Ectodermal cell (in vitro differentiated cells): ENCODE results near the gene DAD1.

Source experiments
- H3K27ac ChIP-seq: 2 replicates; pipeline ENCODE4 v1.7.0; 2013; ENCODE audit warnings: mild to moderate bottlenecking, low read depth, low read length; ENCODE audit not compliant: insufficient read depth, poor library complexity, severe bottlenecking
- H3K27me3 ChIP-seq: 2 replicates; pipeline ENCODE4 v1.7.0; 2013; ENCODE audit warnings: mild to moderate bottlenecking, low read length; ENCODE audit not compliant: insufficient read depth, control insufficient read depth, poor library complexity, severe bottlenecking
- H3K36me3 ChIP-seq: one replicate; pipeline ENCODE4 v1.7.0; 2013; ENCODE audit warnings: low read length; ENCODE audit not compliant: control insufficient read depth, insufficient read depth
- H3K4me1 ChIP-seq: one replicate; pipeline ENCODE4 v1.7.0; 2013; ENCODE audit warnings: low read length; ENCODE audit not compliant: control insufficient read depth, insufficient read depth
- H3K4me3 ChIP-seq: 2 replicates; pipeline ENCODE4 v1.7.0; 2013; ENCODE audit warnings: low read depth, low read length, control low read depth; ENCODE audit not compliant: insufficient read depth
- H3K9me3 ChIP-seq: 2 replicates; pipeline ENCODE4 v1.7.0; 2013; ENCODE audit warnings: mild to moderate bottlenecking, low read length, moderate library complexity; ENCODE audit not compliant: control insufficient read depth
- WGBS, 2 experiments: methylation state at CpG; one replicate each; pipeline ENCODE4 v1.1.7; 2013; ENCODE audit warnings: missing lambda C conversion rate in 2 of 2; 5-methylcytosine and 5-hydroxymethylcytosine counted together

The DAD1 gene

GRCh38 chr14:22531451-22532344 lies 57.3 kb downstream of the DAD1 start:
- WGBS, 2 experiments: 91 to 96% methylated on average over 5 of the region's 5 CpGs
- Histone ChIP-seq H3K27ac (no peak overlapping the region), H3K27me3 (no peaks in the 10 kb centered on the region), H3K9me3 (no peaks in the 10 kb centered on the region), H3K36me3 (no peaks in the 10 kb centered on the region), H3K4me1 (no peaks in the 10 kb centered on the region), H3K4me3 (no peak overlapping the region)

- Histone ChIP-seq H3K4me1 (no peaks in the 10 kb centered on the region), H3K4me3 (no peak overlapping the region), H3K27me3 (no peaks in the 10 kb centered on the region), H3K36me3 (no peaks in the 10 kb centered on the region), H3K9me3 (no peaks in the 10 kb centered on the region), H3K27ac (no peak overlapping the region)
- 96 to 100% methylated on average over 1 of the region's 1 CpG for WGBS, 2 experiments
Measured at GRCh38 chr14:22530127-22530526, 58.9 kb downstream of the DAD1 start.

- no peaks in the 10 kb centered on the region for H3K4me1 ChIP-seq
- no peak overlapping the region for H3K27ac ChIP-seq
- no peak overlapping the region for H3K4me3 ChIP-seq
- WGBS, 2 experiments: 92 to 100% methylated on average over 1 of the region's 1 CpG
- no peaks in the 10 kb centered on the region for H3K27me3 ChIP-seq
- H3K9me3 ChIP-seq: no peaks in the 10 kb centered on the region
- H3K36me3 ChIP-seq: no peaks in the 10 kb centered on the region
Measured at GRCh38 chr14:22526744-22527143, 62.3 kb downstream of the DAD1 start.

GRCh38 chr14:22526218-22526617 lies 62.8 kb downstream of the DAD1 start:
- 90 to 96% methylated on average over 5 of the region's 5 CpGs for WGBS, 2 experiments
- no peaks in the 10 kb centered on the region for H3K4me1 ChIP-seq

DNA sequence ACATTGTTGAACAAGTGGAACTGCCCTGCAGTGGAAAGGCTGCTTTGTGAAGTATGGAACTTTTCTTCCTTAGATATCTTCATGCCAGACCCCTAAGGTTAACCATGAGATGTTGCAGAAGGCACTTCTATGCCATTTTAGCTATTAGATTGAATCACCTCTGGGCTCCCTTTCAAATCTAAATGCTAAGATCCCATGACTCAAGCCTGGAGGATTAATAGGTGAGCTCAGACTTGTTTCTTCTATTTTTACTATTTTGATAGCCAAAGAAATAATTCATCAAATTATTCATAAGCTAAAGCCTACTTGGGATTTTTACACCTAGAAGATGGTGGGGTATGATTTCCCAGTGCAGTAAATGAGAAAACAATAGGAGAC lies 64.3 kb downstream of the DAD1 start:
- Histone ChIP-seq H3K27me3 (no peaks in the 10 kb centered on the region), H3K36me3 (no peaks in the 10 kb centered on the region), H3K9me3 (no peaks in the 10 kb centered on the region), H3K4me3 (no peak overlapping the region), H3K4me1 (no peaks in the 10 kb centered on the region), H3K27ac (no peak overlapping the region)

More at GRCh38 chr14:22526218-22526617, 62.8 kb downstream of the DAD1 start:
- Histone ChIP-seq H3K27ac (no peak overlapping the region), H3K4me3 (no peak overlapping the region), H3K27me3 (no peaks in the 10 kb centered on the region), H3K36me3 (no peaks in the 10 kb centered on the region), H3K9me3 (no peaks in the 10 kb centered on the region)

DNA sequence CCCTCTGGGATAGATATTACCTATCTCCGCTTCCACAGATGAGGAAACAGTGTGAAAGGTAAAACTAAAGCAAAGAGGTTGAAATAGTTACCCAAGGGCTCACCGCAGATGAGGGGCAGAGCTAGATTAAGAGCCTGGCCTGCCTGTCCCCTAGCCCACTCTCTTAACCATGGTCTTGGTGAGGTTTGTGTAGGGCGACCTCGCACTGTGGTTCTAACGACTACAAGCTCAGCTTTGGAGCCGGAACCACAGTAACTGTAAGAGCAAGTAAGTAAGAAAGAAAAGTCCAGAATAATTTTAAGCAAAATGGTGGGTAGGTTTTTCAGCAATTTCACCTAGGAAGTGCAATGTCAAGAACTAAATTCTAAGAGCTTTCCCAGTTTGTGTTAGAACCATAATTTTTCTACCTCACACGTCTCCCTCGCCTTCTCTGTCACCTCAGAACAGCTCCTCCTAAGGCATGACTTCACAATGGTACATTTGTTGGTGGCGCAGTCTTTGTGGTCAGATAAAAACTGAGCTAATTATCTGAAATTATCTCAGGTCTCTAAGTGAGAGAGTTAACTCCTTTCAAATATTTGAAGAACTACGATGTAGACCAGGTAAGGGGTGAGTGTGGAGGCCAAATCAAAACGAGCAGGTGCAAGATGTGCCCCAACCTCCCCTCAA lies 64.8 kb downstream of the DAD1 start:
- no peak overlapping the region for H3K4me3 ChIP-seq
- 91 to 92% methylated on average over 11 of the region's 11 CpGs for WGBS, 2 experiments
- no peaks in the 10 kb centered on the region for H3K4me1 ChIP-seq
- no peaks in the 10 kb centered on the region for H3K27me3 ChIP-seq
- no peaks in the 10 kb centered on the region for H3K36me3 ChIP-seq
- H3K9me3 ChIP-seq: no peaks in the 10 kb centered on the region
- H3K27ac ChIP-seq: no peak overlapping the region

DNA sequence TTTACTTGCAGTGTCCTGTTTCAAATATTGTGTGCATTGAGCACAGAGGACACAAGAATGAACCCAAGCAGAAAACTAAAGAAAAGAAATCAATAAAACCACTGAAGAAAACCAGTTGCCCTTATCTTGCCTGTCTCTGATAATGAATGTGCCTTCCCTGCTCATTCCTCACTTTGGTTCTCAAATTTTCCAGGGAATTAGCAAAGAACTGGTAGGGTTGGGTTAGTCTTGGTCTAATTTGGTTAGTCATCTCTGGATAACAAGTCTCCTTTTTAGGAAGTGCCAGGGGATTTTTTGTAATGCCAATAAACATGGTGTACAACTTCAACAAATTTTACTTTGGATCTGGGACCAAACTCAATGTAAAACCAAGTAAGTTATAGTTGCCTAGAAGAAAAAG lies 65.7 kb downstream of the DAD1 start:
- Histone ChIP-seq H3K27ac (no peak overlapping the region), H3K27me3 (no peaks in the 10 kb centered on the region), H3K4me3 (no peak overlapping the region), H3K4me1 (no peaks in the 10 kb centered on the region), H3K9me3 (no peaks in the 10 kb centered on the region), H3K36me3 (no peaks in the 10 kb centered on the region)

DNA sequence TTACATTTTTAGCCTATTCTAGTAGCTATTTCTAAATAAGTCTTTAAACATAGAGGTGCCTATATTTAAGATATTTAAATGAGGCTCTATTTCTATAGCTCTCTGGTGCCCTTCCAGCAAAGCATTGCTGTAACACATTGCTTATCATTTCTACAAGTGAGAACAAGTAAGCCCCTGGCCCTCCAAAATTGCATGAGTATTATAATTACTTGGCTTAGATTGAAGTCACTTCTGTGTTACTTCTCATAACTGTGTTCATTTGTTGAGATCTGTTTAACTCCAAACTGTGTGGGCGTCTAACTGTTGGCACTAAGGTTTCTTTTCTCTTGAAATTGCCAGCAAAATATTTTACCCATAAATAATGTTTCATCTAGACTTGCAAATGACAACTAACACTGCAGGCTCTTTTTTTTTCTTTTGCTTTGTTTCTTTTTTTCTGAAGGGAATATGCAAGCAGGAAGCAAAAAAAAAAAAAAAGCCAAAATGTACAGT lies 66.5 kb downstream of the DAD1 start:
- Histone ChIP-seq H3K27me3 (no peaks in the 10 kb centered on the region), H3K4me1 (no peaks in the 10 kb centered on the region), H3K4me3 (no peak overlapping the region), H3K36me3 (no peaks in the 10 kb centered on the region), H3K9me3 (no peaks in the 10 kb centered on the region), H3K27ac (no peak overlapping the region)
- 88 to 100% methylated on average over 1 of the region's 1 CpG for WGBS, 2 experiments

- WGBS, 2 experiments: 76 to 83% methylated on average over 3 to 4 of the region's 4 CpGs
- Histone ChIP-seq H3K4me1 (no peaks in the 10 kb centered on the region), H3K27me3 (no peaks in the 10 kb centered on the region), H3K9me3 (no peaks in the 10 kb centered on the region), H3K36me3 (no peaks in the 10 kb centered on the region), H3K27ac (no peak overlapping the region), H3K4me3 (no peak overlapping the region)
Measured at GRCh38 chr14:22521449-22522239, 67.4 kb downstream of the DAD1 start.

GRCh38 chr14:22520796-22521195 lies 68.2 kb downstream of the DAD1 start:
- peaks cover 4% of the 10 kb centered on the region for H3K4me1 ChIP-seq
- no peak overlapping the region for H3K27ac ChIP-seq
- no peak overlapping the region for H3K4me3 ChIP-seq
- H3K36me3 ChIP-seq: no peaks in the 10 kb centered on the region
- no peaks in the 10 kb centered on the region for H3K9me3 ChIP-seq
- WGBS, 2 experiments: 93 to 96% methylated on average over 5 of the region's 5 CpGs
- H3K27me3 ChIP-seq: no peaks in the 10 kb centered on the region
